Activated CD4-positive, alpha-beta T cell treated with anti-CD3 and anti-CD28 coated beads, Interleukin-2, amount 50 U/mL, for 16 hours (primary cell): ENCODE data around the gene MYBL2.
A peak's percentile ranks its signal among the peaks of the same experiment; 100 is the strongest.
"Not testable (repeated sequence)": the region's sequence is repeated elsewhere in the genome, so short reads cannot be mapped to it uniquely, and the experiment has no call there.

Experiments used
- DNase-seq: peaks from one replicate; pipeline ENCODE4 v3.0.0-alpha.2; 2020

The MYBL2 gene

GRCh38 chr20:43666376-43667328 is at the start of gene MYBL2:
Gene MYBL2 (plus strand): TSS chr20:43667114. CDS start chr20:43667284, 170 bp downstream.
- peak; percentile 82 for DNase-seq

- DNase-seq = no peak
Measured at GRCh38 chr20:43631598-43631997, 35.3 kb upstream of the MYBL2 start.

GRCh38 chr20:43636429-43636828 is 30.5 kb upstream of the MYBL2 start:
- no peak for DNase-seq

- no peak for DNase-seq
Measured at GRCh38 chr20:43642548-43642947, 24.4 kb upstream of the MYBL2 start.

DNA sequence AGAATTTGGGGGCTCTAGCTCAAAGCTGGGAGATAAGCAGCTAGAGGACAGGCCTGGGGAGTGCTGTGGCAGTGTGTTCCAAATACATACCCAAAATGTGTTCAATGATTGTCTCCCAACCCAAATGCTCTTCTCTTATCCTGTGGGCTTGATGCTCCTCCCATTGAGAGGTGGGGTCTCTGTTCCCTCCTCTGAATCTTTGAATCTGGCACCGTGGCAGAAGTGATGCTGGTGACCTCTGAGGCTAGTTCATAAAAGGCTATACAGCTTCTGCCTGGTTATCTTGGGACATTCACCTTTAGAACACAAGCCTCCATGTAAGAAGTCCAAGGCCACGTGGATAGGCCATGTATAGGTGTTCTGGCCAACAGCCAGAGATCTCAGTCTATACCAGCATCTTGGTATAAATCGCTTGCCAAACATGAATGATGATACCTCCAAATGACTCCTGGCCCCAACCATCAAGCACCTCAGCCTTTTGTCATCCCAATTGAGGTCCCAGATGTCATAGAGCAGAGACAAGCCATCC is 15.9 kb upstream of the MYBL2 start:
- no peak for DNase-seq

GRCh38 chr20:43651650-43652184 is 15.2 kb upstream of the MYBL2 start:
- DNase-seq = not testable (repeated sequence)

- no peak for DNase-seq
Measured at GRCh38 chr20:43653966-43654365, 12.9 kb upstream of the MYBL2 start.

GRCh38 chr20:43655176-43655575 is 11.7 kb upstream of the MYBL2 start:
- DNase-seq = not testable (repeated sequence)

DNA sequence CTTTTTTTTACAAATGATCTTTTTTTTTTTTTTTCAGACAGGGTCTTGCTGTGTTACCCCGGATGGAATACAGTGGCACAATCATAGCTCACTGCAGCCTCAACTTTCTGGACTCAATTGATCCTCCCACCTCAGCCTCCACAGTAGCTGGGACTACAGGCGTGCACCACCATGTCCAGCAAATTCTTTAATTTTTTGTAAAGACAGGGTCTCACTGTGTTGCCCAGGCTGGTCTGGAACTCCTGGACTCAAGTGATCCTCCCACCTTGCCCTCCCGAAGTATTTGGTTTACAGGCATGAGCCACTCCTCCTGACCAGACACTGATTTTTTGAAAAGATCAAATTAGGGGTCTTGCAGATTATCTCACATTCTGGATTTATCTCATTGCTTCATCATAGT is 11.0 kb upstream of the MYBL2 start:
- DNase-seq = no peak

GRCh38 chr20:43658069-43658722 is 8.7 kb upstream of the MYBL2 start:
- peak; percentile 28 for DNase-seq

DNA sequence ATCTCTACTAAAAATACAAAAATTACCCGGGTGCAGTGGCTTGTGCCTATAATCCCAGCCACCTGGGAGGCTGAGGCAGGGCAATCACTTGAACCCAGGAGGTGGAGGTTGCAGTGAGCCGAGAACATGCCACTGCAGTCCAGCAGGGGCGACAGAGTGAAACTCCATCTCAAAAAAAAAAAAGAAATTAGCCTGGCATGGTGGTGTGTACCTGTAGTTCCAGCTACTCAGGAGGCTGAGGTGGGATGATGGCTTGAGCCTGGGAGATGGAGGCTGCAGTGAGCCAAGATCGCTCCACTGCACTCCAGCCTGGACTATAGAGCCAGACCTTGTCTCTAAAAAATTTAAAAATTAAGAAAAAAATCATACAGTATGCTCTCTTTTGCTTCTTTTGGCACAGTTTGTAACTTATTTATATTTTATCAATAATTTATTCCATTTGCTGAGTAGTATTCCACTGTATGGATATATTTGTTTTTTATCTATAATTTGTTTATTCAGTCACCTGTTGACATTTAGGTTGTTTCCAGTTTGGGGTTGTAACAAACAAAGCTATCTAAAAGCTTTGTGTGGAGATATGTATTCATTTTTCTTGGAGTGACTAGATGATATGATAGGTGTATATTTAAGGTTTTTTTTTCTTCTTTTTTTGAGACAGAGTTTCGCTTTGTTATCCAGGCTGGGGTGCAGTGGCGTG is 8.0 kb upstream of the MYBL2 start:
- no peak for DNase-seq

DNA sequence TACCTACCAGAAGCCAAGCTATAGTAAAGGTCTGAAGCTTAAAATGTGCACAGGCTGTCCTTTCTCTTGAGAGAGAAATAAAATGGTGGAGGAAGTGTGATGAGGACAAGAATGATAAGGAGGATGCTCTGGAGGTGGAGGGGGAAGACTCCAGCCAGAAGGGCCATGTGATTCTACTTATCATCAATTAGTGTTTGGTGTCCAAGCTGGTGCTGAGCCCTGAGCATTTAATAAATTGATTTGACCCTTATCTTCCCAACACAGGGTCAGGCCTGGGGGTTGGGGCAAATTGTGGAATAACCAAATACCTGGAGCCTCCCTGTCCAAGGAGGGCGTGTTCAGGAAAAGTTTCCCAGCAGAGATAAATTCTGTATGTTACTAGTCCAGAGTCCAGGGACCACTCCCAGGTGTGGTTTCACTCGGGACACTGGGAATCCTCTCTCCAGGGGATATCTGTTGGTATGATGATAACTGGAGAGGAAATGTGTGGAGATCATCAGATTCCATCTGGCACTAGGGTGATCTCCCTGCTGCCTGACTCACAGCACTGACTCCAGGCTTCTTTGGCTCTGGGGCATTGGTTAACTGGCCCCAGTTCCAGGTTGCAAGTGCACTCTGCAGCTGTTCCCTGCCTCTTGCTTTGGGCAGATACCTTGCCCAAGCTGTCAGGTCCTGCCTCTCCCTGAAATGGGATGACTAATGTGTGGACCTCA is 3.8 kb upstream of the MYBL2 start:
- DNase-seq = no peak

- DNase-seq = no peak
Measured at GRCh38 chr20:43665466-43666176, 1.3 kb upstream of the MYBL2 start.

GRCh38 chr20:43667341-43668132 is 623 bp downstream of the MYBL2 start:
- DNase-seq = no peak

GRCh38 chr20:43669332-43669731 is 2.4 kb downstream of the MYBL2 start:
- DNase-seq = no peak

DNA sequence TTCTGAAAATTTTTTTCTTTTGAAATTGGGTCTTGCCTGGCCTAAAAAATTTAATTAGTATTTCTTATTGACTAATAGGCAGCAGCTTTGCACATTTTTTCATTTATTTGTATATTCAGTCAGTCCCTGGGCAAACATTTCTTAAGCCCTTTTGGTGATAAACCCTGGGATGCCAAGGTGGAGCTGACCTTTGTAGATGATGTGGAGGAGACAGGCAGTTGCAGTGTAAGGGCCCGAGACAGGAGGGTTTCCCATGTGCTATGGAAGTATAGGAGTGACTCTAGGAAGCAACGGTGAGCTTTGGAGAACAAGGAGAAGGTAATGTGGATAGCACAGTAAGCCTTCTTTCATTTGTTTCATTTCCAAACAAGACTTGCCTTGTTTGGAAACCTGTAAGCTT is 3.5 kb downstream of the MYBL2 start:
- no peak for DNase-seq

- DNase-seq = no peak
Measured at GRCh38 chr20:43676368-43676767, 9.5 kb downstream of the MYBL2 start.

- DNase-seq = no peak
Measured at GRCh38 chr20:43680981-43681380, 14.1 kb downstream of the MYBL2 start.

- no peak for DNase-seq
Measured at GRCh38 chr20:43681468-43681942, 14.6 kb downstream of the MYBL2 start.

- no peak for DNase-seq
Measured at GRCh38 chr20:43681991-43682410, 15.1 kb downstream of the MYBL2 start.

DNA sequence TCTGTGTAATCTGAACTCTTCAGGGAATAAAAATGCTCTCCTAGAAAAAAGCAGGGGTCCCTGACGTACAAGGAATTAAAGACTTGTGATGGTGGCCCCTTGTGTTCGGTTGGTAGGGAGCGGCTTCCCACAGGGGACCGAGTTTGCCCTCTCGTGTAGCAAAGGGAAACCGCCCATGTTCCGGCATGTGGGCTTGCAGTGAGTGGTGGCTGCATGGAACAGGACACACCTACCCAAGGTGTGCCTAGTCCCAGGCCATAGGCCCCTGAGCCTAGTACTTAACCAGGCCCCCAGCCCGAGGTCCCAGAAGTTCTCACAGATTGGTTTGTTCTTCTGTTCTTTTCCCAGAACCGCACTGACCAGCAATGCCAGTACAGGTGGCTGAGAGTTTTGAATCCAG is 15.5 kb downstream of the MYBL2 start:
- no peak for DNase-seq
